ENCODE results near the gene APEX1. TPM values are rescaled to one million over a fixed set of nuclear protein-coding genes. Genes with fewer than 3 reads are reported as not detected.
"Not testable (repeated sequence)": the region's sequence is repeated elsewhere in the genome, so short reads cannot be mapped to it uniquely, and the experiment has no call there.

Gene APEX1
- total RNA-seq, 2 donors from 2014 or later: 113 to 178 TPM

DNA sequence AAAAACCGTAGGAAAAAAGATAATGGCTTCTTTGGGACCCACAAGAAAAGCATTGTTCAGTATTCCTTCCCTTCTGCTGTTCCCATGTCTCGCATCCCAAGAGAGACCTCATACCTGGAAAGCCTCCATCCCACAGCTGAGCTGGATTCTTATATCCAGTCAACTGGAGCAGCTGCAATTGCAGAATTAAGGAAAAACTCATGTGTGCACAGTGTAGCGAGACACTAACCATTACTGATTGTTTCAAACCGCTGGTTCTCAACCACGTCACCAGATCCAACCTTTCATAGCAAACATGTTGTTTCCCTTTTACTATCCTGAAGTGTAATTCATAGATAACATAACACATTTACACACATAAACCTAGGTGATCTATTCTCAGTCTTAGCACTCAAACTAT lies 44.9 kb downstream of the APEX1 start:
- Histone ChIP-seq H3K4me3 (no peak overlapping the region), H3K4me1 (replicated peaks) (no peaks in the 10 kb centered on the region), H3K27me3 (replicated peaks; ENCODE audit: insufficient read depth) (no peaks in the 10 kb centered on the region), H3K27ac (no peak overlapping the region), H3K36me3 (no peaks in the 10 kb centered on the region), H3K9me3 (no peaks in the 10 kb centered on the region)
- TF ChIP-seq POLR2A (IDR thresholded peaks at IDR 0.05) (no peak), POLR2AphosphoS5 (IDR thresholded peaks at IDR 0.05) (no peak), CTCF (IDR thresholded peaks at IDR 0.05) (no peak)
- 89% methylated on average over 5 of the region's 5 CpGs for WGBS
- intact Hi-C loops (cut with DNase I): no loop called here
- no peak for DNase-seq (ENCODE audit: low spot score)

GRCh38 chr14:20501346-20501745 lies 46.3 kb downstream of the APEX1 start:
- Histone ChIP-seq H3K27me3 (replicated peaks; ENCODE audit: insufficient read depth) (no peaks in the 10 kb centered on the region), H3K9me3 (no peaks in the 10 kb centered on the region), H3K36me3 (no peaks in the 10 kb centered on the region), H3K27ac (no peak overlapping the region), H3K4me1 (replicated peaks) (no peaks in the 10 kb centered on the region), H3K4me3 (no peak overlapping the region)
- DNase-seq (ENCODE audit: low spot score): no peak
- intact Hi-C loops (cut with DNase I): no loop called here
- WGBS: 100% methylated on average over 2 of the region's 2 CpGs
- no peak for TF ChIP-seq POLR2A (IDR thresholded peaks at IDR 0.05)

- no peaks in the 10 kb centered on the region for H3K9me3 ChIP-seq
- no peak overlapping the region for H3K27ac ChIP-seq
- no peaks in the 10 kb centered on the region for H3K36me3 ChIP-seq
- H3K27me3 ChIP-seq (replicated peaks; ENCODE audit: insufficient read depth): no peaks in the 10 kb centered on the region
- TF ChIP-seq CTCF (IDR thresholded peaks at IDR 0.05) (no peak), POLR2A (IDR thresholded peaks at IDR 0.05) (no peak), POLR2AphosphoS5 (IDR thresholded peaks at IDR 0.05) (no peak)
- intact Hi-C loops (cut with DNase I): no loop called here
- H3K4me3 ChIP-seq: no peak overlapping the region
- no peaks in the 10 kb centered on the region for H3K4me1 ChIP-seq (replicated peaks)
- 29% methylated on average over 6 of the region's 6 CpGs for WGBS
- DNase-seq (ENCODE audit: low spot score): no peak
Measured at GRCh38 chr14:20503898-20504297, 48.9 kb downstream of the APEX1 start.

GRCh38 chr14:20506276-20506675 lies 51.2 kb downstream of the APEX1 start:
- H3K9me3 ChIP-seq; intact Hi-C loops (cut with DNase I); H3K27ac ChIP-seq; H3K4me1 ChIP-seq (replicated peaks); H3K27me3 ChIP-seq (replicated peaks; ENCODE audit: insufficient read depth); H3K36me3 ChIP-seq; DNase-seq (ENCODE audit: low spot score); H3K4me3 ChIP-seq: not testable (repeated sequence)
- no CpG with 5 or more reads among the region's 30 CpGs for WGBS

GRCh38 chr14:20506752-20507151 lies 51.7 kb downstream of the APEX1 start:
- DNase-seq (ENCODE audit: low spot score); H3K9me3 ChIP-seq; H3K4me1 ChIP-seq (replicated peaks); H3K27ac ChIP-seq; intact Hi-C loops (cut with DNase I); H3K27me3 ChIP-seq (replicated peaks; ENCODE audit: insufficient read depth); H3K4me3 ChIP-seq; H3K36me3 ChIP-seq: not testable (repeated sequence)
- WGBS: no CpG with 5 or more reads among the region's 30 CpGs

Small RNA genes within 50 kb of the gene (small RNA-seq; reads per million reads assigned to genes)
- gene RNA5SP382: 0.91 to 0.93 reads per million in 2 donors

Other genes with a start within 250 kb of the APEX1 start
- not detected for gene OR11H6, start 231.5 kb upstream of the APEX1 start, total RNA-seq
- gene OR11H7, start 226.2 kb upstream of the APEX1 start, total RNA-seq: not detected
- not detected for gene OR11H4, start 215.9 kb upstream of the APEX1 start, total RNA-seq
- 10 to 100 TPM; 11.1 to 18.5 TPM for gene TTC5, start 149.3 kb upstream of the APEX1 start, total RNA-seq
- gene CCNB1IP1, start 121.9 kb upstream of the APEX1 start, total RNA-seq: 10 to 100 TPM; 34.6 to 47.8 TPM
- gene PARP2, start 111.6 kb upstream of the APEX1 start, total RNA-seq: 10 to 100 TPM; 10.7 to 23.1 TPM
- 10 to 100 TPM; 25.8 to 31.0 TPM for gene TEP1, start 41.7 kb upstream of the APEX1 start, total RNA-seq
- 1 to 10 TPM in 1 of 2 donors, under 1 TPM in 1; 0.77 to 1.7 TPM for gene KLHL33, start 19.1 kb upstream of the APEX1 start, total RNA-seq
- gene OSGEP, start 414 bp upstream of the APEX1 start, total RNA-seq: 10 to 100 TPM; 54.2 to 71.7 TPM
- 10 to 100 TPM; 24.8 to 37.8 TPM for gene PIP4P1, start 6.2 kb downstream of the APEX1 start, total RNA-seq
- 10 to 100 TPM; 14.2 to 20.3 TPM for gene PNP, start 14.2 kb downstream of the APEX1 start, total RNA-seq
- 1 to 10 TPM in 1 of 2 donors, not detected in 1; 1.4 TPM for gene RNASE10, start 50.3 kb downstream of the APEX1 start, total RNA-seq
- not detected for gene RNASE9, start 105.8 kb downstream of the APEX1 start, total RNA-seq
- gene RNASE11, start 132.8 kb downstream of the APEX1 start, total RNA-seq: 1 to 10 TPM in 1 of 2 donors, not detected in 1; 1.0 TPM
- gene RNASE12, start 136.2 kb downstream of the APEX1 start, total RNA-seq: not detected
- gene OR6S1, start 186.5 kb downstream of the APEX1 start, total RNA-seq: not detected
- gene RNASE4, start 229.3 kb downstream of the APEX1 start, total RNA-seq: 100 to 1,000 TPM in 1 of 2 donors, 10 to 100 TPM in 1; 71.6 to 150 TPM
- gene ANG, start 233.5 kb downstream of the APEX1 start, total RNA-seq: 10 to 100 TPM; 58.6 to 78.2 TPM

Data from prostate gland (tissue), 2 donors.